Measurements from ENCODE around the gene HRAS.

Gene HRAS

GRCh38 chr11:559020-559620, 23.7 kb upstream of the HRAS start:
- no peak for TF ChIP-seq CTCF (IDR thresholded peaks at IDR 0.05; ENCODE audit: low read depth, low read length)
- no peak for DNase-seq (ENCODE audit: extremely low read depth, low read depth)

- TF ChIP-seq CTCF (IDR thresholded peaks at IDR 0.05; ENCODE audit: low read depth, low read length), result no peak
- no peak for DNase-seq (ENCODE audit: extremely low read depth, low read depth)
Measured at GRCh38 chr11:558503-558902, 23.1 kb upstream of the HRAS start.

GRCh38 chr11:557328-558132, 22.2 kb upstream of the HRAS start:
- DNase-seq (ENCODE audit: extremely low read depth, low read depth), result no peak
- TF ChIP-seq CTCF (IDR thresholded peaks at IDR 0.05; ENCODE audit: low read depth, low read length), result no peak

GRCh38 chr11:556662-557256, 21.4 kb upstream of the HRAS start:
- no peak for DNase-seq (ENCODE audit: extremely low read depth, low read depth)
- TF ChIP-seq CTCF (IDR thresholded peaks at IDR 0.05; ENCODE audit: low read depth, low read length), result no peak

GRCh38 chr11:555780-556661, 20.6 kb upstream of the HRAS start:
- no peak for DNase-seq (ENCODE audit: extremely low read depth, low read depth)
- no peak for TF ChIP-seq CTCF (IDR thresholded peaks at IDR 0.05; ENCODE audit: low read depth, low read length)

GRCh38 chr11:555227-555779, 19.9 kb upstream of the HRAS start:
- no peak for DNase-seq (ENCODE audit: extremely low read depth, low read depth)
- no peak for TF ChIP-seq CTCF (IDR thresholded peaks at IDR 0.05; ENCODE audit: low read depth, low read length)

Data from AG09319 (cell line).